HG03108 (cell line): ENCODE data around the gene GALNT13.
"Not testable (repeated sequence)": the region's sequence is repeated elsewhere in the genome, so short reads cannot be mapped to it uniquely, and the experiment has no call there.

Experiments used
- ATAC-seq: cut with Tn5 transposase; IDR thresholded peaks from one replicate; pipeline ENCODE4 v1.9.1; 2021; ENCODE audit warnings: moderate library complexity; ENCODE audit not compliant: unreplicated experiment

Gene GALNT13

DNA sequence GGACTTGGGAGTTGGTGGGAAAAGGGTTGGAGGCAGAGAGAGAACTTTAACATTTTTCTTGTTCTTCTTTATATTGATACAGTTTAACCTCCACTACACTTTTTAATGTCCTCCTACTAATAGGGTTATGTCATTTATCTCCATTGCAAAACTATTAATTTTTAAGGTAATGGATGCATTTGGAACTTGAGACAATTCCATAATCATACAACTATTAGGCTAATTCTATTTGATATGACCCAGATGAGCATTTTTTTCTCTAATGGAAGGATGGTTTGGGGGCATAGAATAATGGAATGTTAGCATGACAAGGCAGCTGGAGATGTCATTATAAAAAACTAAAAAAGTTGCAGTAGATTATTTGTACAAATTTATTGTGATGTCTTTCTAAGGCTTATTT lies 587.6 kb downstream of the GALNT13 start:
- ATAC-seq = no peak

DNA sequence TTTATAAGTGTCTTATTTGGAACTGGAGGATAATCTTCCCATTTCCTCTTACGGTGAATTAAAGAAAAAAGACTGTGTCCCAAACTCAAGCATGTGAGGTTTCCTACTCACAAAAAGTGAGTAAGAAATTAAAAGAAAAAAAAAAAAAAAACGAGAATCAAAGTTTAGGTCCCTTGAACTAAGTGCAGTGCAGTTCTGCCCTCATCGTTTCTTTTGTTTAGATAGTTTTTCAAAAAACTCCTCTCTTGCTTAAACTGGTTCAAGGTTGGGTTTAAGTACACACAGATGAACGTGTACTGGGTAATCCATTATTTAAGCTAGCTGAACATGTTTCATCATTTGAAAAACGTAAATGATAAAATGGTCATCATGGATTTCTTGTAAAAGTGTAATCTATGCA lies 590.9 kb downstream of the GALNT13 start:
- no peak for ATAC-seq

DNA sequence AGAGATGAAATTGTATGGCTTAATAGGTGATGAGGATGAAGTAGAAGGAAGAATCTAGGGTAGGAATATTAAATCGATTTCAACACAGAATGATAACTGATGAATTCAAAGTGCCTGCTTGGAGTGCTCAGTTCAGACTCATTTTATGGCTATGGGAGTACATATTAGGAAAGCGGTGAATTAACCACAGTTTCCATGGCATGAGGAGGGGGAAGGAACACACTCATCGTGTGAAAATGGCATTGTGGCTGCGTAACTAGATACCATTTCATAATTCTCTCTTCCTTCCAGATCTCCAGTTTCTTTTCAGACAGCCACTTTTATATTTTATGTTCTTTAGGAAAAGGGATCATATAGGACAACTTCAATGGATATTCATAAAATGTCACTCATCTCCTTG lies 594.5 kb downstream of the GALNT13 start:
- ATAC-seq = no peak

DNA sequence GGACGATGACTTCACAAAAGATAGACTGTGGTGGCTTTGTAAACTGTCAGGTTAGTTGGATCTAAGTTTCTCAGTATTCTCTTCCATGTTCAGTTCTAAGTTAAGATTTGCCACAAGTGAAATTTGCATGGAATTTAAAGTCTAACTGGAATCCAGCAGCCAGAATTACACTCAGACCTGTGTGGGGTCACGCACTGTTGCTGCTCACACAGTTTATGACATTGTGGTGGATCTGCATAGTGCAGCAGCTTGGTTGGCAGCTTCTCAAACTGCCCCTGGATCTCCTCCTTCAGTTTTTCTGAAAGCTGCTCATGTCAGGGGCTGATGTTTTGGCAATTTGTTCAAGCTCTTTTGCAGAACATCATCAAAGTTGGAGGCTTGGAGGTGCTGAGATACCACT lies 598.7 kb downstream of the GALNT13 start:
- ATAC-seq = no peak

DNA sequence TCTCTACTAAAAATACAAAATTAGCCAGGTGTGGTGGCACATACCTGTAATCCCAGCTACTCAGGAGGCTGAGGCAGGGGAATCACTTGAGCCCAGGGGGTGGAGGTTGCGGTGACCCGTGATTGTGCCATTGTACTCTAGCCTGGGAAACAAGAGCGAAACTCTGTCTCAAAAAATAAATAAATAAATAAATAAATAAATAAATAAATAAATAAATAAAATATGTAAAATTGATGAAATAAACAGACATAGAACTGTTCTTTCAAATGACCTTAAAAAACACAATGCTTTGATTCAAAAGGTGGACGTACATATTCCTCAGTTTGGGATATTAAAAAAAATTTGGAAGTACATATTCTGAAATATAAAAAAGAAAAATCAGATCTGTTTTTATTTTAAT lies 599.8 kb downstream of the GALNT13 start:
- not testable (repeated sequence) for ATAC-seq

DNA sequence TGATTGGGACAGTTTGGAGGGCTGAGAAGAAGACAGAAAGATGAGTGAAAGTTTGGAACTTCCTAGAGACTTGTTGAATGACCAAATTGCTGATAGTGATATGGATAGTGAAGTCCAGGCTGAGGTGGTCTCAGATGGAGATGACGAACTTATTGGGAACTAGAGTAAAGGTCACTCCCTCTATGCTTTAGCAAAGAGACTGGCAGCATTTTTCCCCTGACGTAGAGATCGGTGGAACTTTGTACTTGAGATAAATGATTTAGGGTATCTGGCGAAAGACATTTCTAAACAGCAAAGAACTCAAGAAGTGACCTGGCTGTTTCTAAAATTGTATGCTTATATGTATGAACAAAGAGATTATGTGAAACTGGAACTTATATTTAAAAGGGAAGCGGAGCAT lies 605.6 kb downstream of the GALNT13 start:
- ATAC-seq = no peak

DNA sequence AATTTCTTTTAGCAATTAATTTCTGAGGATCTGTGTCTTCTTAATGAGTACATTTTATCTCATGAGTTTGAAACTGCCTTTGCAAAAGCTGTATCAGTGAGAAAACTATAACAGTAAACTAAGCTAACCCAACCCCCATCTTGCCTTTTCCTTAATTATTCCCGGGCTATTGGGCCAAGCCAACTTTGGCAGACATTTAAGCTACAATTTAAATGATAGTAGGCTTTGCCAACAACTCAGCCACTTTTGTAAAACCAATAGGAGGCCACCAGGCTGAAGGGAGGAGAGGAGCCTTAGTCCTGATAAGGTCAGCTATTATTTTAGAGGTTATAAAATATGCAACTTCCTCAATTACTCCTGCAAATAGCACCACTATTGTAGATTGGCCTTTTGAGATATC lies 608.8 kb downstream of the GALNT13 start:
- no peak for ATAC-seq

DNA sequence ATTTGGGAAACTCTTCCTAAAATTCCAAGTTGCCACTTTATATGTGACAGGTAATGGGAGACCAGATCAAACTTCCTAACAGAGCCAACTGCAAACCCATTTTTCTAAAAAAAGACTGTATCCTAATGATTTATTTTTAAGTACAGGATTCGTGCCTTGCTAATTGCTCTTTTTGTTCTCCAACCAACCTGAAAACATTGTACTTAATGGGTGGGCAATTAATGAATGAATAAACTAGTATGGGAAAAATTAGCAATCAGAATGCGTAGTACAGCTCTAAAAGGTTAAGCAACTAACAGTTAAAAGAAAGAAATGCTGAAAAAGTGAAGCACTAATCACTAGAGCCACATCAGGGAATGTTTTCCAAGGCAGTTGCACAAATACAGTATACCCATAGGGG lies 609.6 kb downstream of the GALNT13 start:
- no peak for ATAC-seq

DNA sequence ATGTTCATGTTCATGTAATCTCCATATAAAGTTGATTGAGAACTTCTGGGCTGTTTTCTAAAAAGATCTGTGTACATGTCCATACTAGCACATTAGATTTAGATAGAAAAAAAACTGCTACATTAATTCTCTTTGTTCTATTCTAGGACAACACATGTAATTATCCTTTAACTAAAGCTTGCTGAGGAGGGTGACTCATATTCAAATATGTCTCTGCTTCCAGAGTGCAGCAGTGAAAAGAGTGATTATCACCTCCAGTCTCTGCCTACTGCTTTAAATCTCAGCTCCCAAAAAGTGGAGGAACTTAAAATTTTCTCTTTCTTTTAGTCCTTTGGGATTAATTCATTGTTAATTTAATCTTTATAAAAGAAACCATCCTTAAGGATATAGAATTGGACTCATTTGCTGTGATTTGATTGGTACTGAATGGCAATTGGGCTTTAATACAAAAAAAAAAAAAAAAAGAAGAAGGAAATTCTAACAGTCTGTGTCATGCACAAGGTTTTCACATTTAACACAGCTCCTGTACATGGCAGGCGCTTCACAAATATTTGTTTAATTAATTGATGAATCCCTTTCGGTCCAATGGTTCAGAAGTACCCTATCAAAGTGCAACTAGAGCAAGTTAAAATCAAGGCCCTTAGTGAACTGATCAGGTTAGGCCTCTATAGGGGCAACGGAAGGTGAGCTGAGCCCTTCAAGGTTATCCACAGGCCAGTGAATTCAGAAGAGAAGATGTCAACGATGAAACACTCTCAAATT lies 612.8 kb downstream of the GALNT13 start:
- no peak for ATAC-seq

DNA sequence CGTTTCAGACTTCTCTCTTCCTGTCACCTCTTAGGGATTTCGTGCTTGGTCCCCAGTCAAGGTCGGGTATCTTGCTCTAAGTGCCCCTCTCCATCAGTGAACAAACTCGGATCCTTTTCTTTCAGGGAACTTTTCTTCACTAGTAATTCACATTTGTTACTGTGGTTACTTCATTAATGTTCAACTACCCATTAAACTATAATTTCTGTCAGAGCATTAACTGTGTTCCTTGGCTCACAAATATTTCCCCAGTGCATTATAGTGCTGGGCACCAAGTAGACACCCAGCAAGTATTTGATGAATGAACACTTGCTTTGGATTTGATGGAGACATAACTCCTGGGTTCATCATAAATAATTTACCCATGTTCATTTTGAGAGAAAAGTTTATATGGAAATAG lies 617.1 kb downstream of the GALNT13 start:
- ATAC-seq = no peak

DNA sequence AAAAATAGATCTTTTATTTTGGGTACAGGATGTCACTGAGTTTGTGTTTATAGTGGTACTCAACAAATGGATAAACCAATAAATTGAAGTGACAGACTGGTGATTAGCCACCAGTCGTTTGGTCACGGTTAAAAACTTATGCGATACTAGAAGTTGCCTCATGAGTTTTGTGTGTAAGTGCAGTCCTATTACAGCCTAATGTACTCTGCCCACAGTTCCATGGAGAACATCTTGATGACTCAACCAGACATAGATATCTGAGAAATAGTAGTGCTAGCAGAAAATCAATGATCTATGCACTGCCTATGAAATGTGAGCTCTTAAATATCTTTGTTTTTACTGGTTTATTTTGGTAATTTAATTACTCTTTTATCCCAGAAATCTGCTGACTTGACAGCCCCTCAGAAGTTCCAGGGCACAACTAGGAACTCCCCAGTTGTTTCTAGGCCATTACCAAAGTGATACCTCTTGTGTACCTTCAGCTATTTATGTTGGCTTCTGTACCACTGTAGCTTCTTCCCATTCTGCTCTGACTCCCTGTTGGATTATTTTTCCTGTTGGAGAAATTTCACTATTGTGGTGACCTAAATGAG lies 617.6 kb downstream of the GALNT13 start:
- ATAC-seq = no peak

DNA sequence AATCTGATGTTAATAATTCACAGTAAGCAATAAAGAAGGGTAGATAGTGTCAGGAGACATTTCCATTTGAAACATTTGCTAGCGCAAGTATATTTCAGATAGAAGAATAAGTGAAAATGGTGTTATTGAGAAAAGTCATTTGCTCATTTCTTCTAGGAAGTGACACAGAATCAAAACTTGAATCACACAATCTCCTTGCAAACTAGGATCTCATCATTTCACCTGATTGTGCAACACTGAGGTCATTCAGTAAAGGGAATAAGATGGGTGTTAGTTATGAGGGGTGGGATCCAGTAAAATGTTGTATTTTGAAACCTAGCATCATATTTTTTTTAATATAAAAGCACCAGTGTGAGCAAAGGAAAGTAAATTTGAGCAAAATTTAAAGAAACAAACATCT lies 618.8 kb downstream of the GALNT13 start:
- no peak for ATAC-seq

DNA sequence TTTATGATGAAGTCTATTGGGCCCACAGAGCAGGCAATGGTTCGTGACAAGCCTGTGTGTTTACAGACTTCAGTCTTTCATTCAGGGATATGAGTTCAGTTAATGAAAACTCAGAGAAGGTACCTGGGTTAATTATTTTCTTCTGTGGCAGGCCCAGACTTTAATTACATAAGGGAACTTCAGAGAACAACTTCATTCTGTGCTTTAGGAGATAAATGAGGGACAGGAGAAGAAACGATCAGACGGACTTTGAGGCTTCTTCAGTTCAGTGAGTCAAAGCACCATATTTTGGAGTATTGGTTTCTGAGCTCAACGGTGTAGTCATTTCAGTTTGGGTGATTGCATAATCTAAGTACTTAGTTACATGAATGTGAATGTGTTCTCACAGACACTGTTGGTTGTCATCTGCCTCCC lies 623.7 kb downstream of the GALNT13 start:
- ATAC-seq = peak; percentile 54

DNA sequence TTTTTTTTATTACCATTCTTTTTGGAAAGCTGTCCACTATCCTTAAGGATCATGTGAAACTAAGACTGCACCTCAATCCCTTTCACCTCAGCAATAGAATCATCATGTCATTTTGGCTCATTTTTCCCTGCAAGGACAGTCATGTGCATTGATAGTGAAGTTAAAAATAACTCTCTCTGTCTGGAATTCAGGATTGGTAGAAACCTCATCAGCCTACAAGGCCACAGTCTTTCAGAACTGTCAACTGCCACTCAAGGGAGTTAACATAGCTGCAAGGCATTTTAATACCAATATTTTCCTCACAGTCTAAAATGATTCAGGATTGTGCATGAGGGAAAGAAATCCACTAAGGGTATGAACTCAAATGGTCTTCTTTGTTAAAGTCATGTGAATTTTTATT lies 625.3 kb downstream of the GALNT13 start:
- no peak for ATAC-seq
